ENCODE results near the gene ZNF275.

GRCh38 chrX:153310901-153311300 is 23.1 kb upstream of the ZNF275 start:
- TF ChIP-seq CTCF (IDR thresholded peaks at IDR 0.05; ENCODE audit: insufficient read depth, low read depth, low read length) (no peak), EZH2 (IDR thresholded peaks at IDR 0.05; ENCODE audit: insufficient read depth, low read length) (no peak)

Measured in astrocyte (in vitro differentiated cells and primary cell).